Lower lobe of right lung (tissue), 2 donors: ENCODE results near the gene DIO2. TPM values are rescaled to one million over a fixed set of nuclear protein-coding genes. Genes with fewer than 3 reads are reported as not detected.

ENCODE experiments used
- ATAC-seq, 2 donors: fragments of 200-7000 bp; cut with Tn5 transposase; one replicate each; pipeline ENCODE4 v1.9.1; 2020 to 2022; ENCODE audit warnings: mild to moderate bottlenecking in 2 of 2, moderate library complexity in 2 of 2
- DNase-seq: peaks from one replicate; pipeline ENCODE4 v3.0.0-alpha.2; 2020
- H3K27ac ChIP-seq: fragments of 200-600 bp; one replicate; pipeline ENCODE4 v1.8.0; 2022
- H3K27me3 ChIP-seq: fragments of 200-600 bp; one replicate; pipeline ENCODE4 v1.8.0; 2022; ENCODE audit warnings: low read depth
- H3K36me3 ChIP-seq: fragments of 200-600 bp; one replicate; pipeline ENCODE4 v1.8.0; 2022; ENCODE audit warnings: mild to moderate bottlenecking
- H3K4me1 ChIP-seq: fragments of 200-600 bp; one replicate; pipeline ENCODE4 v1.8.0; 2022
- H3K4me3 ChIP-seq: fragments of 200-600 bp; one replicate; pipeline ENCODE4 v1.8.0; 2022; ENCODE audit warnings: mild to moderate bottlenecking
- H3K9me3 ChIP-seq: fragments of 200-600 bp; one replicate; pipeline ENCODE4 v1.8.0; 2022
- intact Hi-C: fragments of 100-400 bp; cut with DNase I; formaldehyde crosslinking; loops from one replicate; pipeline ENCODE4 v1.11.0; 2022
- total RNA-seq: library from RNA; stranded (reverse); fragmentation: NEBNext Ultra II Directional; extraction: Animal tissue kit (Norgen Biotek cat#: 25700); gene quantifications from one replicate; pipeline ENCODE4 v1.2.1, GENCODE V29; 2021
- TF ChIP-seq, protein P1 (sequence below): fragments of 200-600 bp; IDR thresholded peaks from one replicate; pipeline ENCODE4 v1.8.0; 2022; ENCODE audit warnings: antibody characterized with exemption, mild to moderate bottlenecking
- donor health status: DM: no; HTN: yes; CAD: no; lungs with severe emphysema.

DIO2 gene
- total RNA-seq, 1 donor from 2014 or later = 0.62 TPM

DNA sequence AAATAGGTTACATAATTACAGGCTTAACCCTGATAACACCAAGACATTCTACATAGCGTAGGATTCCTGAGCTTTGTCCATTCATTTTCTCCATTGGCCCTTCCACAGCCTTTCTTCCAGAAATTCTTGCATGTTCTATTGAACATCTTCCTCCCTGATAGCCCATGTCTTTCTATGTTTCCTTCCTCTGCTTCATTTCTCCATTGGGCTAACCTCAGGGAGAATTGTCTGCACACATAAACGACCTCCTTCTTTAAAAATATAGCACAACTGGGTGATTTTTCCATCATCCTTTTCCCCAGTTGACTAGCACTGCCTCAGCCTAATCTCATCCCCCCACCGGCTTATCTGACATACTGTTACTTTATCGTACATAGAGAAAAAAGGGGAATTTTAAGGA lies 11.2 kb downstream of the DIO2 start:
- no peak for DNase-seq
- Histone ChIP-seq H3K4me3 (no peak overlapping the region), H3K27me3 (no peaks in the 10 kb centered on the region), H3K27ac (no peak overlapping the region), H3K36me3 (no peaks in the 10 kb centered on the region), H3K4me1 (no peaks in the 10 kb centered on the region), H3K9me3 (no peaks in the 10 kb centered on the region)
- no peak for ATAC-seq
- TF ChIP-seq, protein P1, sequence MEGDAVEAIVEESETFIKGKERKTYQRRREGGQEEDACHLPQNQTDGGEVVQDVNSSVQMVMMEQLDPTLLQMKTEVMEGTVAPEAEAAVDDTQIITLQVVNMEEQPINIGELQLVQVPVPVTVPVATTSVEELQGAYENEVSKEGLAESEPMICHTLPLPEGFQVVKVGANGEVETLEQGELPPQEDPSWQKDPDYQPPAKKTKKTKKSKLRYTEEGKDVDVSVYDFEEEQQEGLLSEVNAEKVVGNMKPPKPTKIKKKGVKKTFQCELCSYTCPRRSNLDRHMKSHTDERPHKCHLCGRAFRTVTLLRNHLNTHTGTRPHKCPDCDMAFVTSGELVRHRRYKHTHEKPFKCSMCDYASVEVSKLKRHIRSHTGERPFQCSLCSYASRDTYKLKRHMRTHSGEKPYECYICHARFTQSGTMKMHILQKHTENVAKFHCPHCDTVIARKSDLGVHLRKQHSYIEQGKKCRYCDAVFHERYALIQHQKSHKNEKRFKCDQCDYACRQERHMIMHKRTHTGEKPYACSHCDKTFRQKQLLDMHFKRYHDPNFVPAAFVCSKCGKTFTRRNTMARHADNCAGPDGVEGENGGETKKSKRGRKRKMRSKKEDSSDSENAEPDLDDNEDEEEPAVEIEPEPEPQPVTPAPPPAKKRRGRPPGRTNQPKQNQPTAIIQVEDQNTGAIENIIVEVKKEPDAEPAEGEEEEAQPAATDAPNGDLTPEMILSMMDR = no peak
- intact Hi-C loops = no loop called here

DNA sequence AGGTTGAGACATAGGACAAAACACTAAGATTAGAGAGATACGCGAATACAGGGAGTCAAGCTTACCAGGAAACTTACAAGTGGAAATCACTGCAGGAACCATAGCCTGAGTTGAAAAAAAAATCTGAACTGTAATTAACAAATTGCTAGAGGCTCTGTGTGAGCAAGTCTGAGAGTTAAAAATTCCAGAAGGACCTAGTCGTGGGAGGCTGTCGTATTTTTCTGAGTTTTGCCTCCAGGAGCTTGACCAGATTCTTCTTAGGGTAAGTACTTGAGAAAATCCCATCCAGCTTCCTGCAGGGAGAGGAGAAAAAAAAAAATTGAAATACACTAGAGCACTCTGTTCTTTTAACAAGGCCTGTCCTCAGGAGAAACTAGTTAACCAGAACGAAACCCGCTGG lies 22.7 kb downstream of the DIO2 start:
- H3K36me3 ChIP-seq = no peaks in the 10 kb centered on the region
- no peaks in the 10 kb centered on the region for H3K4me1 ChIP-seq
- TF ChIP-seq, protein P1 = no peak
- no peak for DNase-seq
- H3K27me3 ChIP-seq = no peaks in the 10 kb centered on the region
- H3K27ac ChIP-seq = no peak overlapping the region
- no peak overlapping the region for H3K4me3 ChIP-seq
- H3K9me3 ChIP-seq = no peaks in the 10 kb centered on the region
- intact Hi-C loops = no loop called here
- ATAC-seq = no peak

DNA sequence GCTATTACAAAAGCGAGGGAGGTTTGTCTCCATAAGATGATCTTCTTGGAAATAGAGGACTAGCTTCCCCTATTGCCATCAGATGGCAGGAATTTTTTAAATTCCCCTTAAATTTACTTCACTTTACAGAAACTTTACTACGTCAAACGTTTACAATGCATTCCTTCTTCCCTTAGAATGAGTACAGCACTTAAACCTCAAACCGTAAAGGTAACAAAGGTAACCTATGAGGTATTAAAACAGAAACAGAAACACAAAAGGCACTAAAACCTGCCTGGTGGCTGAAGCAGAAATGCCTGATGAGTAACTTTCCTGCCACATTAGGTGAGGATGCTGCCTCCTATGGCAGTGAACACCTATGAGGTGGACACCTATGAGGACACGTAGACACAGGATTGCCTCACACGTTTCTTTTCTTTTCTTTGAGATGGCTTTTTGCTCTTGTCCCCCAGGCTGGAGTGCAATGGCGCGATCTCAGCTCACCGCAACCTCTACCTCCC lies 25.0 kb downstream of the DIO2 start:
- H3K4me3 ChIP-seq = no peak overlapping the region
- H3K36me3 ChIP-seq = no peaks in the 10 kb centered on the region
- DNase-seq = no peak
- no peak overlapping the region for H3K27ac ChIP-seq
- H3K4me1 ChIP-seq = no peaks in the 10 kb centered on the region
- no peaks in the 10 kb centered on the region for H3K27me3 ChIP-seq
- H3K9me3 ChIP-seq = no peaks in the 10 kb centered on the region
- TF ChIP-seq, protein P1 = no peak
- intact Hi-C loops = no loop called here
- ATAC-seq = no peak

DNA sequence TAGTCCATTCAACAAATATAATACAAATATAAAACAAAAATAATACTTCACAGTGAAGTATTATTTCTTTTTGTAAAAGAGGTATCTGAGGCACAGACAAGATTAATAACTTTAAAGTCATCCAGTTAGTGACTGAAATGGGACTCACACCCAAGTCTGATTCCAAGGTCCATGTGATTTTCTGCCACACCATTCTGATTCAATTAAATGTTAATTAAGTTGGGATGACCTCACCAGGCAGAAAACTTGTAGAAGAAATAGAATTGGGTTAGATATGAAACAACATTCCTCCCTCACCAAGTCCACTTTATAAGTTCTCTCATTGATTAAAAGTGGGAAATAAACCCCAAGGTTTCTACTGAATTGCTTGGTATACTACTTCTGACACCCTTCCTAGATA lies 34.4 kb downstream of the DIO2 start:
- Histone ChIP-seq H3K36me3 (no peaks in the 10 kb centered on the region), H3K9me3 (no peaks in the 10 kb centered on the region), H3K4me1 (no peaks in the 10 kb centered on the region), H3K27ac (no peak overlapping the region), H3K27me3 (no peaks in the 10 kb centered on the region), H3K4me3 (no peak overlapping the region)
- intact Hi-C loops = no loop called here
- TF ChIP-seq, protein P1 = no peak
- DNase-seq (no peak), ATAC-seq (no peak)

DNA sequence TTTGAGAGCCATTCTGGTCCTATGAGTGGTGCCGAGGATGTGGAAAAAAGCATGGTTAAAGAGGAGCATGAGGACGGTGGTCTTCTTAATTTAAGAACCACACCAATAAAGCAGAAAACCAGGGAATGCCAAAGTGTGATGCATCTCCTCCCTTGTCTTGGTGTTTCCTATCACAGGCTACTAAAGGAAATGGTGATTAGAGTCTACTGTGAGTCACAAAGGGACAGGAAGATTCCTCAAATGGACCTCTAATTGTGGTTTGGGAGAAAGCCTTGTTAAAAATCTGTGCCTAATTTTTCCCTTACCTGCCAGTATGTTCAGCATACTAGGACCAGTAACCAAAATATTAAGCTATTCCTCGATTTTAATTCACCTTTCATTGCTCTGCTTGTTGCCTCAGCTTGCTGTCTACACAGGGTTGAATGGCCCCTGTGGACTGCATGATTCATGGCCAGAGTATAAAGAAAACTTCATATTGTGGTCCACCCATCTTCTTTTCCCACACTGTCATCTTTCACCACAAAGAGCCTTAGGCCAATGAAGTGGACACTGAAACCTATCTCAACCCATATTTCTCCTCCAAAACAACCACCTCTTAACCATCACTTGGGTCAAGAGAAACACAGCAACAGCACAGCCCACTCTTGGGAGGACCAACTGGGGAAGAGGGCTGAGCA lies 38.8 kb downstream of the DIO2 start:
- TF ChIP-seq, protein P1 = no peak
- DNase-seq (no peak), ATAC-seq (no peak)
- Histone ChIP-seq H3K27me3 (no peaks in the 10 kb centered on the region), H3K4me1 (no peaks in the 10 kb centered on the region), H3K36me3 (no peaks in the 10 kb centered on the region), H3K9me3 (no peaks in the 10 kb centered on the region), H3K4me3 (no peak overlapping the region), H3K27ac (no peak overlapping the region)
- intact Hi-C loops = no loop called here
